ENCODE measurements around the gene ETV5. TPM values are rescaled to one million over a fixed set of nuclear protein-coding genes. Genes with fewer than 3 reads are reported as not detected.

The ETV5 gene
- total and polyA plus RNA-seq, 2 donors (not counting 1 experiment from before 2014, with no cell fraction given), result 0.12 to 0.74 TPM

- no peaks in the 10 kb centered on the region for H4K20me1 ChIP-seq (ENCODE audit: control insufficient read depth, insufficient read depth, low read length, poor library complexity, severe bottlenecking)
- Mint-ChIP-seq H3K4me1 (no peaks in the 10 kb centered on the region), H3K9me3 (ENCODE audit: insufficient read depth) (no peaks in the 10 kb centered on the region), H3K27me3 (peaks cover 7% of the 10 kb centered on the region), H3K27ac (no peak overlapping the region), H3K4me3 (no peak overlapping the region)
- intact Hi-C loops (cut with micrococcal nuclease), result no loop called here
- TF ChIP-seq EZH2 (IDR thresholded peaks at IDR 0.05; ENCODE audit: borderline replicate concordance, insufficient read depth, low read depth, low read length, poor library complexity, severe bottlenecking), result no peak
- no peak for TF ChIP-seq CTCF (IDR thresholded peaks at IDR 0.05)
- DNase-seq (no peak), ATAC-seq (ENCODE audit: low read depth) (no peak)
- CTCF ChIA-PET, result no interaction called here
- H3K79me2 ChIP-seq (ENCODE audit: control insufficient read depth, insufficient read depth, low read length), result no peaks in the 10 kb centered on the region
- H2AFZ ChIP-seq (ENCODE audit: insufficient read depth, low read depth, low read length, poor library complexity, severe bottlenecking), result no peak overlapping the region
- H3K36me3 ChIP-seq (replicated peaks in 1 of 2; ENCODE audit: control extremely low read depth in 1 of 2, control insufficient read depth in 1 of 2, extremely low read depth in 1 of 2, insufficient read depth in 2 of 2, low read length in 1 of 2), result no peaks in the 10 kb centered on the region
- H3K27ac ChIP-seq (ENCODE audit: low read length in 2 of 2), result no peak overlapping the region
- no peak overlapping the region for H3K9ac ChIP-seq (ENCODE audit: low read length)
- no peak overlapping the region for H3K4me3 ChIP-seq (ENCODE audit: control extremely low read depth in 1 of 5, extremely low read depth in 1 of 5, insufficient read depth in 1 of 5, low read depth in 2 of 5, low read length in 4 of 5)
- H3K4me2 ChIP-seq (replicated peaks; ENCODE audit: low read depth, low read length, poor library complexity, severe bottlenecking), result no peak overlapping the region
- H3K9me3 ChIP-seq (ENCODE audit: control extremely low read depth in 1 of 3, control insufficient read depth in 2 of 3, insufficient read depth in 1 of 3, low read length in 2 of 3), result no peaks in the 10 kb centered on the region
- POLR2A ChIA-PET, result no interaction called here
- peaks cover 0 to 3% (median 2%) of the 10 kb centered on the region in 4 experiments for H3K27me3 ChIP-seq (replicated peaks in 1 of 4; ENCODE audit: control extremely low read depth in 1 of 4, control insufficient read depth in 3 of 4, insufficient read depth in 4 of 4, low read length in 3 of 4)
- no peaks in the 10 kb centered on the region for H3K4me1 ChIP-seq (ENCODE audit: control insufficient read depth in 2 of 2, insufficient read depth in 2 of 2, low read length in 2 of 2)
Observed at GRCh38 chr3:186142393-186142932, 33.6 kb upstream of the ETV5 start.

- H2AFZ ChIP-seq (ENCODE audit: insufficient read depth, low read depth, low read length, poor library complexity, severe bottlenecking), result no peak overlapping the region
- ChIA-PET POLR2A (no interaction called here), CTCF (no interaction called here)
- DNase-seq, result no peak
- no peaks in the 10 kb centered on the region for H4K20me1 ChIP-seq (ENCODE audit: control insufficient read depth, insufficient read depth, low read length, poor library complexity, severe bottlenecking)
- H3K4me1 ChIP-seq (ENCODE audit: control insufficient read depth in 2 of 2, insufficient read depth in 2 of 2, low read length in 2 of 2), result no peaks in the 10 kb centered on the region
- no peaks in the 10 kb centered on the region for H3K79me2 ChIP-seq (ENCODE audit: control insufficient read depth, insufficient read depth, low read length)
- Mint-ChIP-seq H3K4me3 (no peak overlapping the region), H3K4me1 (no peaks in the 10 kb centered on the region), H3K27me3 (peaks cover 7% of the 10 kb centered on the region), H3K27ac (no peak overlapping the region), H3K9me3 (ENCODE audit: insufficient read depth) (no peaks in the 10 kb centered on the region)
- no peak overlapping the region for H3K4me3 ChIP-seq (ENCODE audit: control extremely low read depth in 1 of 5, extremely low read depth in 1 of 5, insufficient read depth in 1 of 5, low read depth in 2 of 5, low read length in 4 of 5)
- TF ChIP-seq CTCF (IDR thresholded peaks at IDR 0.05) (no peak), EZH2 (IDR thresholded peaks at IDR 0.05; ENCODE audit: borderline replicate concordance, insufficient read depth, low read depth, low read length, poor library complexity, severe bottlenecking) (no peak)
- H3K27ac ChIP-seq (ENCODE audit: low read length in 2 of 2), result no peak overlapping the region
- WGBS (ENCODE audit: insufficient coverage), result 100% methylated on average over 2 of the region's 2 CpGs
- no peak overlapping the region for H3K9ac ChIP-seq (ENCODE audit: low read length)
- H3K36me3 ChIP-seq (replicated peaks in 1 of 2; ENCODE audit: control extremely low read depth in 1 of 2, control insufficient read depth in 1 of 2, extremely low read depth in 1 of 2, insufficient read depth in 2 of 2, low read length in 1 of 2), result no peaks in the 10 kb centered on the region
- intact Hi-C loops (cut with micrococcal nuclease), result no loop called here
- no peaks in the 10 kb centered on the region for H3K9me3 ChIP-seq (ENCODE audit: control extremely low read depth in 1 of 3, control insufficient read depth in 2 of 3, insufficient read depth in 1 of 3, low read length in 2 of 3)
- ATAC-seq (ENCODE audit: low read depth), result no peak
- H3K4me2 ChIP-seq (replicated peaks; ENCODE audit: low read depth, low read length, poor library complexity, severe bottlenecking), result no peak overlapping the region
- H3K27me3 ChIP-seq (replicated peaks in 1 of 4; ENCODE audit: control extremely low read depth in 1 of 4, control insufficient read depth in 3 of 4, insufficient read depth in 4 of 4, low read length in 3 of 4), result peaks cover 0 to 3% (median 2%) of the 10 kb centered on the region in 4 experiments
Observed at GRCh38 chr3:186141790-186142189, 32.9 kb upstream of the ETV5 start.
